DND-41 (cell line): ENCODE results near the gene ARHGEF16.

Experiments
- EZH2 ChIP-seq: IDR thresholded peaks from 3 replicates; pipeline ENCODE4 v1.6.1; 2012; ENCODE audit warnings: borderline replicate concordance, low read depth, mild to moderate bottlenecking, moderate library complexity, low read length, inconsistent platforms; ENCODE audit not compliant: severe bottlenecking
- TF ChIP-seq, protein P1 (sequence below): IDR thresholded peaks from 2 replicates; pipeline ENCODE4 v1.5.1; 2012; ENCODE audit warnings: borderline replicate concordance, low read length, moderate library complexity, mild to moderate bottlenecking; ENCODE audit not compliant: poor library complexity, severe bottlenecking; ENCODE audit errors: extremely low read depth

- TF ChIP-seq, protein P1, sequence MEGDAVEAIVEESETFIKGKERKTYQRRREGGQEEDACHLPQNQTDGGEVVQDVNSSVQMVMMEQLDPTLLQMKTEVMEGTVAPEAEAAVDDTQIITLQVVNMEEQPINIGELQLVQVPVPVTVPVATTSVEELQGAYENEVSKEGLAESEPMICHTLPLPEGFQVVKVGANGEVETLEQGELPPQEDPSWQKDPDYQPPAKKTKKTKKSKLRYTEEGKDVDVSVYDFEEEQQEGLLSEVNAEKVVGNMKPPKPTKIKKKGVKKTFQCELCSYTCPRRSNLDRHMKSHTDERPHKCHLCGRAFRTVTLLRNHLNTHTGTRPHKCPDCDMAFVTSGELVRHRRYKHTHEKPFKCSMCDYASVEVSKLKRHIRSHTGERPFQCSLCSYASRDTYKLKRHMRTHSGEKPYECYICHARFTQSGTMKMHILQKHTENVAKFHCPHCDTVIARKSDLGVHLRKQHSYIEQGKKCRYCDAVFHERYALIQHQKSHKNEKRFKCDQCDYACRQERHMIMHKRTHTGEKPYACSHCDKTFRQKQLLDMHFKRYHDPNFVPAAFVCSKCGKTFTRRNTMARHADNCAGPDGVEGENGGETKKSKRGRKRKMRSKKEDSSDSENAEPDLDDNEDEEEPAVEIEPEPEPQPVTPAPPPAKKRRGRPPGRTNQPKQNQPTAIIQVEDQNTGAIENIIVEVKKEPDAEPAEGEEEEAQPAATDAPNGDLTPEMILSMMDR, result no peak
- TF ChIP-seq EZH2, result no peak
Observed at GRCh38 chr1:3515272-3515671, 60.8 kb downstream of the ARHGEF16 start.
